HG03439 (cell line): ENCODE measurements around the gene TBC1D7.
A peak's percentile ranks its signal among the peaks of the same experiment; 100 is the strongest.

ENCODE experiments used
- ATAC-seq: cut with Tn5 transposase; IDR thresholded peaks from one replicate; pipeline ENCODE4 v1.9.1; 2021; ENCODE audit warnings: mild to moderate bottlenecking, moderate library complexity; ENCODE audit not compliant: unreplicated experiment

Gene TBC1D7

DNA sequence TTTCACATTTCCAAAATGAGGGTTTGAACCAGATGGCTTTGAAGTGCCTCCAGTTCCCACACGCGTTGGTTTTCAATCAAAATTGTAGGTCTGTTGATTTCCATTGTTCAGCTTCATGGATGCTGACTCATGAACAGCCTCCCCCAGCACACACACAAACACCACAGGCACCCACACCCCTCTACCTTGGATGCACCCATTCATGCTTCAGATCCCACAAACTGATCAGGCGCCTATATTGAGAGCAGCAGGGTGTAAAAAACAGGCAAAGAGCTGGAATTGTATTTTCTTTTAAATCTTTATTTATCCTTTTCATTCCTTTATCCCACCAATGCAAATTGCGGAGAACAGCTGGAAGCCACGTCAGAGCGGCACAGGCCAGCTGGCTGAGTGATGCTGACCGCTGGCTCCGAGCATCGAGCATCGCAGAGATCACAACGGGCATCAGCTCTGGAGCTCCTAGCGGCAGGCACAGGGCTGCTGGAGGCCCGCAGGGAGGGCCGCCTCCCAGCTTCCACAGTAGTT is 29.3 kb upstream of the TBC1D7 start:
- ATAC-seq: no peak

DNA sequence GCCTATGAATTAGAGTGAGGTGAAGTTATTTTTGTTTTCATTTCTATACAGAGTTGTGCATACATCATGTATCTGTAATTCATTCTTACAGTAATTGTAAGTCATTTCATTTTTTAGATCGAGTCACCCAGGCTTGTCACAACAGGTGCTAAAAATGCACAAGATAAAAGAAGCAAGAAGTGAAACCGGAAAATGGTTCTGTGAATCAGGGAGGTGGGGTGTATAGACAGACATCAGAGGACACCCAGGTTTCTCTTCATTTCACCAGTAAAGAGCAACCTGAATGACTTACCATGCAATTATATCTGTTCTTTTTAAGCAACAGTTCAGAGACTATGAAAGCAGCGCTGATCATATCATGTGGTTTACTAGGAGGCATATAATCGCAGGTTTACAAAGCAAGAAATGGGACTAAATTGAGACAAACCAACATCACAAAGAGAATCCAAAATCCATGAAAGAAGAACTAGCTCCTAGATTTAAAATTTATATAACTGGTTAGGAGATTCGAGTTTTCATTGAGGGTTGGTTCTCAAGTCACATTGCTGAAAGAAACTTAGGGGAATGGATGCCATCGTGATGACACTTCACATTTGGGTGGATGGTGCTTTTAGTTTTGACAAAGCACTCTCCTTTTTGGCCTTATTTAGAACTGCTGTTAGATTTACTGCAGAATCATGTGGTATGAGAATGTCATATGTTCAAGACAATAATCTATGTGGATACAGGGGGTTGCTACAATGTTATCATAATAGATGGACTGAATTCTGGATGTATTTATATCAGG is 27.9 kb upstream of the TBC1D7 start:
- peak; percentile 91 for ATAC-seq

DNA sequence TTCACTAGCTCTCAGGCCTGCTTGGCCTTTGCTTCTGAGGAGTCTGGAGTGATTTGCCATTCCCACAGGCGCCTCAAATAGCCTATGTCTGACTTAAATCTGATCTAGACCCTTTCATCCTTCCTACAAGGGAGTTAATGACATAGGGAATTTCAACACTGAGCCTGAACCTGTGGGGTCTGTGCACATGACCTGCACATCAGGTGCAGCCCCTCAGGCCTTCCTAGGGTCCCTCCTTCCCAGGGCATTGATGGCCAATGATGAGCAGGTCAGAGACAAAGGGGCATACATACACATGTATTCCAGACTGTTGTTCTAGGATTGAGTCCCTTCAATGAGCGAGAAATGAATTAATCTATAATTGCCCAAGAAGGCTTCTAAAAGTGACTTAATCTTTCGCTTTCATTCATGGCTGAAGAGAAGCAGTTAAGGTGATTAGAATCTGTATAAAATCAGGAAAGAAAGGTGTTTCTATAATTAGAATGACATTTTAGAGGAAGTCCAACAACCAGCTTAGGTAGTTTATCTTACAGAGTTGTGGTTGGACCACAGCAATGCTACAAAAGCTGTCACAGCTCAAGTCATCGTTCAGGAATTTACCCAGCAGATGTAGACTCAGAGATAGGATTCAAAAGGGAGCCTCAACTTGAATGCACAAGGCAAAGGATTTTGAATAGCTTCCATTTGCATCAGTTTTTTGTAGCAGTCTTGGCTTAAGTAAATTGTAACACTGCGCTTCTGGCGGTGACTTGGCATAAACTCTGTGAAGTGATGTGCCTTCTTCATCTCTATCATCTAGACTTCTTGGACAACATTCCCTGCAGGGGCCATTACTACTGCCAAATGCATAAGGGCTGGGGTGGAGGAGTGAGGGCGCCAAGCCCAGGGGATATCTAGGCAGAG is 27.0 kb upstream of the TBC1D7 start:
- peak; percentile 40 for ATAC-seq

DNA sequence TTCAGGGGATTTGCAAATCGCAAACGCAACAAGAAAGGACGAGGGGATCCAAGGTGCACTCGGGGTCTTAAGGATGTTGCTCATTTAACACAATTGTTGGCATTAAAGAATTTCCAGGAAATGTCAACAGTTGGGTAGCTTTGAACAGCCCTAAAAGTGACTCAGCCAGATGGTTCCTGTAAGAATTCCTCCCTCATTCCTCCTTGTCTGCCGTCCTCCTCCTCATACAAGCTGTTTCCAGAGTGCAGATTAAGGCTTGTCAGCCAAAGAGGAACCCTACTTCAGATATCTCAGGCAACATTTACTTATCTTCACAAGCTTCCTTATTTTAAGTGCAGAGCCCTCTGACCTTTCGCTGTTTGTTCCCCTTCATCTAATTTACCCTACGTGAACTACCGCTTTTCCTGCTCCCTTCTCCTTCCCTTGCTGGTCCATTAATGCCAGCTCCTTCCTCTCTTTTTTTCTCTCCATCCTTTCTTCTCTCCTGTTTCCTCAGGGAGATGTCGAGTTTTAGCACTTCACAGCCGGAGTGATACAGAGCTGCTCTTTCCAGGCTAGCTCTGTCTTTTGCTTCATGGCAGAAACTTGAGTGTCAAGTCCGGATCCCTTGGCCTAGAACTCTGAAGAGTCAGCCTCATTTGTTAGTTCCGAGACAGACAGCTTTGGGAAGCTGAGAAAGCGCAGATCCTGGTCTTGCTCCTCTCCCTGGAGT is 26.1 kb upstream of the TBC1D7 start:
- no peak for ATAC-seq

DNA sequence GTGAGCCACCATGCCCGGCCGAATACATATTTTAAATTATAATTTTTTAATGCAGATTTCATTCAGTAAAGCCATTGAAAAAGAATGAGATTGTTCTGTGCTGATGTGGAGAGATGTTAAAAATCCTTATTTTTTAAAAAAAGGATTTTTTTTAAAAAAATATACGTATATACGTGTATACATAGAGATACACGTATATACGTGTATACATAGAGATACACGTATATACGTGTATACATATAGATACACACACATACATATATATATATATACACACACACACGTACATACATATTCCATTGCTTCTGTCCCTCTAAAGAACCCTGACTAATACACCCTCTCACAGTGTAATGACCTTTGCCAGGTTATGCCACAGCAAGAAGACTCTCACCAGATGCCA is 23.8 kb upstream of the TBC1D7 start:
- no peak for ATAC-seq

DNA sequence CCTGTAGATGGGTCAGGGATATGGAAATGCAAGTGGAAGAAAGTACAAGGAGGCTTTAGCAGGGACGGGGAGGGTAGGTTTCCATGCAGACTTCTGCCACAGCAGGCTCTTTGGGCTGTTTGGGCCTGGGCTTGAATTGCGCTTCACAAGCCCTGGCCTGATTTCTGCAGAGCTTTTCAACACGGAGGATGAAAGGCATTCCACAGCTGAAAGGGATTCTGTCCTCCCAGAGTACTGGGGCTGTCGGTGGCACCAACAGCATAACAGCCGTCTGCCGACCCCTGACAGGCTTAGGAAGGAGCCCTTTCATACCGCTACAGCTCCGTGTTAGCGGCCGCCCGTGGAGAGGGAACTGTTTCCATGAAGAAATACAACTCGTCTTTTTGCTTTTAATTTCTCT is 22.9 kb upstream of the TBC1D7 start:
- ATAC-seq: no peak

DNA sequence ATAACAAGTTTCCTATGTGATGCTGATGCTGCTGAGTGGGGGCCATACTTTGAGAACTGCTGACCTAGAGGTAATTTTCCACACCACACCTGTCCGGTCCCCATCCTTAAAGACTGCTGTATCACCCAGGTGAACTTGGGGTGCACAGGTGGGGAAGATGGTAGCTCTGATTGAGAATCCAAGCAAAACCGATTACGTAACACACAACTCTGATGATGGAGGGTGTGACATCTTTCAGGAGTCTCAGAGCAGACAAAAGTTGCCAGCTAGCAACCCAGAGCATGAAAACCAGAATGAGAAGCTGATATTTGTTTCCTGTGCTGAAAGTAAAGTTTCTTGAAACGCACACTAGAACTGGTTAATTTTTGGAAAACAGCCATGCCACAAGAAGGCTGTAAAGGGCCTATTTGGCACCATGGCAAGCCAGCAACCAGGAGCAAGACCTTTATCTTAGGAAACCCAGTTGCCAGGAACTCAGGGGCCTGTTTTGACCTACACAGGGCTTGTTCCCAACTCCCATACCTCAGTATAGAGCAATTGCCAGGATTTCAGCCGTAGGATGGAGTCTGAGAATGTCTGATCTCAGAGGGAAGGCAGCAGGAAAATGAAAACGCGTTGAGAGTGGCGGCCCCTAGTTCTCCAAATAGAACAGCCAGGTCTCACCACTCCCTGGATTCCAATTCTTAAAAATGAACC is 21.6 kb upstream of the TBC1D7 start:
- ATAC-seq: no peak

DNA sequence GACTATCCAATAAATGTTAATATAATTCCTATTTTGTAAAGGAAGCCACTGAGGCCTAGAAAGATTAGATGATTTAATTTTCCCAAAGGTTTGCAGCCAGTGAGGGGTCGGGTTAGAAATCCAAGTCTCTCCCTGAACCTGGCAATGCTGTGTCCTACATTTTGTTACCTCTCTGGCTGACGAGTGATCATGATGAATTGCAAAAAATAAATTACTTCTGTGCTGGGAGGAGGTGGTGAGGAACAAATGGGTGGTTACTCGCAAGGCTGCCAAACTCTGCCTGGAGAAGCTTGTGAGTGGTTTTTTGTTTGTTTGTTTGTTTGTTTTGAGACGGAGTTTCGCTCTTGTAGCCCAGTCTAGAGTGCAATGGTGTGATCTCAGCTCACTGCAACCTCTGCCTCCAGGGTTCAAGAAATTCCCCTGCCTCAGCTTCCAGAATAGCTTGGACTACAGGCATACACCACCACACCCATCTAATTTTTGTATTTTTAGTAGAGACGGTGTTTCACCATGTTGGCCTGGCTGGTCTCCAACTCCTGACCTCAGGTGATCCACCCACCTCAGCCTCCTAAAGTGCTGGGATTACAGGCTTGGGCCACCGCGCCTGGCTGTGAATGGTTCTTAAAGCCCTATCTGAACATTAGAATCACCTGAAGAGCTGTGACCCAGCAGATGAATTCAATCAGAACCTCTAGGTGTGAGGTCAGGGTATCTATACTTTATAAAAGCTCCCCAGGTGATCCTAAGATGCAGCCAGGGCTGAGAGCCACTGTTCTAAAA is 20.2 kb upstream of the TBC1D7 start:
- no peak for ATAC-seq

DNA sequence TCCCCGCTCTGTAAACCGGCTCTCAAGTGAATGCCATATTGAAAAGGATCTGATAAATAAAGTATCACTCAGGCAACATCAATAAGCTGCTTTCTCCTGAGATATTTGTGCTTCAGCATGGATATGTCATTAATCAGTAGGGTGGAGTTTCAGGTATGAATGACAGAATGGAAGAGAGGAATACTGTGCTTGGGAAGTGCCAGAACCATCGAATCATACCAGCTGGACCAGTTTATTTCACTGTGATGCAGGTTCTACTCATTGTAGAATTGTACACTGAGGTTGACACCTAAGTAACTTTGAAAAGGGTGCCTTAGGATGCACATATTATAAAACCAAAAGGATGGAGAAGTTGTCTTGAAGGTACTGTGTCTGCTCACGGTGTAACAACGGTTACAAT is 17.9 kb upstream of the TBC1D7 start:
- ATAC-seq: no peak

DNA sequence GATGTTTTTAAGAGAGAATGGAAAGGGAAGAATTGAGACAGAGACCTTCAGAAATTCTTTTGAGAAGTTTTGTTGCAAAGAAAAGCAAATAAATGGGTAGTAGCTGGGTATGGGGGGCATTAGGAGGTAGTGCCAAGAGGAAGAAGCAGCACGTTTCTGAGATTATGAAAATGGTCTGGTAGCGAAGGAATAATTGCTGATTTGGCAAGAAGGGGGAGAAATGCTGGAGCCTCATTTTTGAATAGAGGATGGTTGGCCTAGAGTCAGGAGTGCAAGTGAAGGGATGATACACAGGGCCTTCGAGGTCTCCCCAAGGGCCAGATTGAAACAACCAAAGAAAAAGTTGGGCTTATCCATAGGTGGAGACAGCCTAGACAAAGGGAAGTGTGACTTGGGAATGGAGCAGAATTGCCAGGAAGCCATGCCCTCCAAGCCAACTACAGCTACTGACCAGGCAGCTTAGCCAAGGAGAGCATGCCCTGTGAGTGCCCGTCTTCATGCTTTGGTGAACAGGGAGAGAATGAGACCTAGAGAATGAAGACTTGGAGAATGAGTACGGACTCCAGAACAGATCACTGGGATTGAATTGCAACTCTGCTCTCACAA is 14.2 kb upstream of the TBC1D7 start:
- no peak for ATAC-seq

DNA sequence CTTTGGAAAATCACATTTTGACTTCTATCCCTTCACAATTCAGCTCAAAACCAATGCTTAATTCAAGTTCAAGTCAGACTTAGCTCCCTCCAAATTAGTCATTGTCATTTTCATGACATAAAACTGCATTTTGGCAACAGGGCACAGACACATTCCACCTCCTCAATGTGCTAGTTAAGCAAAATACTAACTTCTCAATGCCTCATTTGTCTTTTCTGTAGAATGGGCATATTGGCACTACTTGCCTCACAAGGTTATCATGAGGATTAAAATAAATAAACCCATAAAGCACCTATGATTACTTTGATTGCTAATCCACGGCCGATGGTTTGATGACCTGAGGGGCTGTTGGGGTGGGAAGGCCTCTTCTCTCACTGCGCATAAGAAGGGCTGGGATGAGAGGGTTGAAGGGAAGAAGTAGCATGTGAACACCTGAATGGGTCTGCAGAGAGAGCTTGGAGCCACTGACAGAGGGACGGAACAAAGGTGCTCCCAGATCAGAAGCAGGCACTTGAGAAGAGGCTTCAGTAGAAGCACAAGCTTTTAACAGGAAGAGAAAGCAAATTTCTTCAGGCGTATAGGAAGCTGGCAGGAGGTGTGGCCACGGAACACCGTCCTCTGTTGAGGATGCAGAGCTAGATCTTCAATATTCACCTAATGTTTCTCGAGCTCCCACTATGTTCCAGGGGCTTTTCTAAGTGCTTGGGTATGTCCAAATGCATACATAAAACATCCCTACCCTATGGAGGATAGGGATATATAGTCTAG is 11.7 kb upstream of the TBC1D7 start:
- no peak for ATAC-seq

DNA sequence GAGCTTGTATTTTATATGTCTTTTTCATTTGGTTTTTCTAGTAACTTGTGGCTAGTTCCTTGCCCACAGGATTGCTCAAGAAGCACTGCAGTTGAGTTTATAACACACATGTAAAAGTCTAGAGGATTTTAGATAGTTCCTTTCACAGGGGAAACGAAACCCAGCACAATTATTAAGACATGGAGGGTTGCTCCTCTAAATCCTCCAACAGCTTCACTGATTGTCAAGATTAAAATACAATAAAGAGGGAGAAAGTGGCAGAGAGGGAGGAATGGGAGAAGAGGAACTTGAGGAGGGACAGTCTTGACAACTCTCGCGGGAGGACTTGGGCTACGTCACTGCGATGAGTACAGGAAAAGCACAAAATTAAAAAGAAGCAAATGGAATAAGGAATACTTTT is 9.7 kb upstream of the TBC1D7 start:
- no peak for ATAC-seq

DNA sequence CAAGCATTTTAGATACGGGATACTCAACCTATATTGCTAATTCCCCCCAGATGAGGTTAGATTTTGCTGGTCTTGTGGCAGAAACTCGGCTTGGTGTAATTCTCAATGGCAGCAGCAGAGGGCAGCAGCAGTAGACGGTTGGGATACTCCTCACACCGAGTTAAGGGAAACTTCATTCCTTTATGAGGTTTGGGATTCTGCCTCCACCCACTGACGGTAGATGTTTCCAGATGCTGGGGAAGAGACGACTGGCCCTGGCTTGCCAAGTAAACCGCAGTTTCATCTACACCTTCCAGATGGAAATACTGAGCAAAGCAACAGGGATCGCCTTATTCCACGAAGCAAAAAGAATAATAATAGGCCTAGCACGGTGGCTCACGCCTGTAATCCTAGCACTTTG is 8.2 kb upstream of the TBC1D7 start:
- no peak for ATAC-seq

DNA sequence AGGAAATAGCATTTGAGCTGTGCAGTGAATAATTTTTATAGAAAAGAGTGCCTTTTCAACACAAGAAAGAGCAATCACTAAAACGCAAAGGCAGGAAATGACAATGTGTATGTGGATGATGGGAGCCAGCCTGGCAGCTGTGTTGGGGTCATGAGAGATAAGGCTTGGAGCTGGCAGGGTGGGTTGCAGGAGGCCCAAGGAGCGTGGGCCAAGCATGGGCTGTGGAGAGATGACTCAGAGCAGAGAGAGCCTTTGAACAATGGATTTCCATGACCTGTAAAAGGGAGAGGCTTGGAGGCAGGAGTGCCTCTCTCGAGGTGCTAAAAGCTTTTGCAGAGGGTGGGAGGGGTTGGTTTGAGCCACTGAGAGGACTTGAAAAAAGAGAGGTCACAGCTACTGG is 6.6 kb upstream of the TBC1D7 start:
- no peak for ATAC-seq

DNA sequence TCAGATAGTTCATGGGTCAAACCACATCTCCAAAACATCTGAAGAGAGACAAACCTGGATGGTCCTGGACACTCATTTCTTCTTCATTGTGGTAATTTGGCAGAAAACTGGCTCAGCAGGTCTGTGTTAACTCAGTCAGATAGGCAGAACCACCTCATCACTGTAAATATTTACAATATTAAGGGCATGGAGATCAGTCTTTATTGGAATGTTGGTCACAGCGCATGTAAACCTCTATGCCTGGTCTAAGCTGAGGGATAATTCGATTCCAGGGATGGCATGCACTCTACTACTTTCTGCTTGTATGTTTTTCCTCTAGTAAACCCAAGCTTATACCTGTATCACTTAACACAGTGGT is 4.0 kb upstream of the TBC1D7 start:
- no peak for ATAC-seq

DNA sequence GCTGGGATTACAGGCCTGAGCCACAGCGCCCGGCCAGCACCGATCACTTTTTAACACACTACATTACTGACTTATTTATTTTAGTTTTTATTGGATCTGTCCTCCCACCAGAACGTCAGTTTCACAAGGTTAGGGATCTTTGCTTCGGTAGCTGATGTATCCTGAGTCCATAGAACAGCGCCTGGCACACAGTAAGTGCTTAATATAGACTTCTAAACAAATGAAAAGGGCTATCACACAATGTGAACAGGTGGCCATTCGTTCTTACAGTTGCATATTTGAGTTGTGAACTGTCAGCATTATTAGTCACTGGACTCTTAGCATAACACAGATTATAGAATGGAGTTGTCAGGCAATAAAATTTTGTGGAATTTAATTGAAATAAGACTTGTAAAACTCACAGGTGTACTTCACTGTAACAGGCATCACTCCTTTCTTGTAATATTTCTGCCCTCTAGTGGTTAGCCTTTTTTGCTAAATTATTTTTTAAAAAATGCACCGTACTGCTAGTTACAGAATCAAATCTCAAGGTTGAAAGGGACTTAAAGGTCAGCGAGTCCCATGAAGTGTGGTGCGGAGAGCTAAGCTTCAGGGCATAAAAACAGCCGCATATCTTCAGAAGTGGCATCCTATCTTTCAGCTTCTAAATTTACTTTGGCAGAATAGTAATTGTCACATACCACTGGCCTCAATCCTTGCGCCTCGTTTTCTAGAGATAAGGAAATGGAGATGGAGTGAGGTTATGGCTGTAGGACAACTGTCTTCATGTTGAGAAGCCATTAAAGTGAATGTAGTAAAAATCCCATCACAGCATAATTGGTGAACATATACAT is 3.4 kb upstream of the TBC1D7 start:
- ATAC-seq: no peak

DNA sequence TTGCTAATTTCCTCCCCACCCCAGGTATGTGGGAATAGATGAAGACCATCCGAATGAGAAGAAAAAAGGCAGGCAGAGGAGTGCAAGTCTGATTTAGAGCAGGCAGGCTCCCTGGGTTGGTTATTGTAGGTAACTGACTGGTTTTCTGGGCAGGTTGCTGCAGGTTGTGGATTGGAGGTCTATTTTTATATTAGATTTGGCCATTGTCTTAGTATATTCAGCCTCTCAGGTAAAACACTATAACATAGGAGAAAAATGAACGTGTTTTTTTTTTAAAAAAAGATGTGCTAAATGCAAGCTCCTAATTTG is 492 bp upstream of the TBC1D7 start:
- peak; percentile 3 for ATAC-seq

DNA sequence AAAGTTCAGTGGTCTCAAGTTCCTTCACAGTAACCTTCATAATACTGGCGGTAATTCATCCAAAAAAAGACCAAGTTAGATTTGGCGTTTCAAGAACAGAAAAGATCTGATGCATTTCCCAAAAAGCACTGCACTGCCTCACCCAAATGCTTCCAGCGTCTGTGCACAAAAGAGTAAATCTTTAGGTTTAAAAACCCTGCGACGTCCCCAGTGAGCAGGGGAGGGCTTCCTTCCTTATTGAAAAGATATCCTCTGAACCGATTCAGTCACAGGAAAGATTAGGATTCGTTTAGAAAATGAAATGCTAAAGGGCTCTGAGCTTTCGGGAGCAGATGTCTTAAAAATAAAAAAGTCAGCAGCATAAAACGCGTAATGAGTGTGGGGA is 654 bp downstream of the TBC1D7 start:
- ATAC-seq: no peak
